Measurements from ENCODE around the gene UGP2.
"Not testable (repeated sequence)": the region's sequence is repeated elsewhere in the genome, so short reads cannot be mapped to it uniquely, and the experiment has no call there.

Gene UGP2

GRCh38 chr2:63840785-63841253 is 877 bp upstream of the UGP2 start:
- DNase-seq = peak; percentile 100

GRCh38 chr2:63842149-63843061 is 709 bp downstream of the UGP2 start:
- DNase-seq = peak; percentile 71

DNA sequence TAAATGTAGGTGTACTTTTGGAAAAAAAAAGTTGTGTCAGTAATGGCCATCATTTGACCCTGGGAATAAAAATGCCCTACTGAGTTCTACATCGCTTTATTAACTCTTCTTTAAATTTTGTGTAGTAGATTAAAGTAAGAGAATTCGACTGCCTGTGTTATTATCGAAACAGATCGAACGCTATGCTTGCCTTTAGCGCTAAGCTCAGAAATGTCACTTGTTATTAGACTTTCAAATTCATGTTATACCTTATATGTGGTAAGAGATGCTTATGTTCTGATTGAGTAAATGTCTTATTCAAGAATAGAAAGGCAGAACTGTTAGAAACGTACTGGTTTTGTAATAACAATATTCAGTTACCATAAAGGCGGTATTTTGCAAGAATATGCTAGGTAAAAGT is 1.4 kb downstream of the UGP2 start:
- DNase-seq = no peak

DNA sequence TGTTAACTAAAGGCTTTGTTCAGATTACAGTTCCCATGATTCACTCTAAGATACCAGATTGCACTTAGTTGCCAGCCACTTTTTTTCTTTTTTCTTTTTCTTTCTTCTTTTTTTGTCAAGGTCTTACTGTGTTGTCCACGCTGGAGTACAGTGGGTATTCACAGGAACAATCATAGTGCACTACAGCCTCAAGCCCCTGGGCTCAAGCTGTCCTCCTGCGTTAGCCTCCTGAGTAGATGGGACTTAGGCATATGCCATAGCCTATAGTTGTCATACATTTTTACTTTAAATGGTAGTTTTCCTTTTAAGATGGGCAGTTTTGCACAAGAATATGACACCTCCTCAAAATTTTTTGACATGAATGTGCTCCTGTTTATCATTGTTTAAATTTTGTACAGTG is 2.1 kb downstream of the UGP2 start:
- no peak for DNase-seq

GRCh38 chr2:63844616-63845015 is 2.9 kb downstream of the UGP2 start:
- no peak for DNase-seq

GRCh38 chr2:63845866-63846265 is 4.2 kb downstream of the UGP2 start:
- no peak for DNase-seq

- DNase-seq = no peak
Observed at GRCh38 chr2:63846487-63846886, 4.8 kb downstream of the UGP2 start.

DNA sequence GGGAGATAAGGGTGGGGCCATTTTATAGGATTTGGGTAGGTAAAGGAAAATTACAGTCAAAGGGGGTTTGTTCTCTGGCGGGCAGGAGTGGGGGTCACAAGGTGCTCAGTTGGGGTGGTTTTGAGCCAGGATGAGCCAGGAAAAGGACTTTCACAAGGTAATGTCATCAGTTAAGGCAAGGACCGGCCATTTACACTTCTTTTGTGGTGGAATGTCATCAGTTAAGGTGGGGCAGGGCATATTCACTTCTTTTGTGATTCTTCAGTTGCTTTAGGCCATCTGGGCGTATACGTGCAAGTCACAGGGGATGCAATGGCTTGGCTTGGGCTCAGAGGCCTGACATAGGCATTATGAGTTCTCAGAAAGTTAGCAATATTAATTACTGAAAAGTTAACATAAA is 5.9 kb downstream of the UGP2 start:
- DNase-seq = not testable (repeated sequence)

- DNase-seq = no peak
Observed at GRCh38 chr2:63849381-63850203, 7.9 kb downstream of the UGP2 start.

DNA sequence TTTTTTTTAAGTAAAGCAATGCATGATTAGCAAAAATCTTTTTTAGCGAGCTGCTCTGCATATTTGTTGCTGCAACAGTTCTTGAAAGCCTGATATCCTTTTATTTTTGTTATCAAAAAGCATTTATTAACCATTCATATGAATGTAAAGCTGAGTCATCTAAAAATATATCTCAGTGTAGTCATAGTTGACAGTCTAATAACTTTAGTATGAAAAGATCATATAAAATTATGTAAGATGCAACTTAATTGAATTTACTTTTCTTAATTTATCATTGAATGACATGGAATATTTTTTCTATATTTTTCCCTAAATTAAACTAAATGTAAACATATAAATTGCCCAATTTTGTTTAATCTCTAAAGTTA is 8.5 kb downstream of the UGP2 start:
- DNase-seq = no peak

DNA sequence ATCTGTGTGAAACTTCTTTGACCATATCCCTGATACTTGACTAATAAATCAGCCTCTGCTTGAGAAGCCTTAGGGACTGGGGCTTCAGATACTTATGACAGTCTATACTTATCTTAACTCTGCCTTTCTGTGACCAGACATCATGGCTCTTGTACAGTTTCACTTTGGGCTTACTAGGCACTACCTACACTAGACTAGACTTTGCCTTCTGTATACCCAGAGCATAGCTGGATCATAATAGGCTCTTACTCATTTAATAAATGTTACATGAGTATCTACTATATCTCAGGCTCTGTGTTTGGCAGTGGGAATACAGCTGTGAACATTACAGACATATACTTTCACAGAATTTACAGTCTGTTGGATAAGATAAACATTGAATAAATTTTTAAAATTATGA is 9.0 kb downstream of the UGP2 start:
- DNase-seq = peak; percentile 61

- DNase-seq = peak; percentile 53
Observed at GRCh38 chr2:63851691-63852311, 10.1 kb downstream of the UGP2 start.

GRCh38 chr2:63853527-63854310 is 12.0 kb downstream of the UGP2 start:
- DNase-seq = peak; percentile 21

GRCh38 chr2:63855418-63856302 is 14.0 kb downstream of the UGP2 start:
- DNase-seq = no peak

DNA sequence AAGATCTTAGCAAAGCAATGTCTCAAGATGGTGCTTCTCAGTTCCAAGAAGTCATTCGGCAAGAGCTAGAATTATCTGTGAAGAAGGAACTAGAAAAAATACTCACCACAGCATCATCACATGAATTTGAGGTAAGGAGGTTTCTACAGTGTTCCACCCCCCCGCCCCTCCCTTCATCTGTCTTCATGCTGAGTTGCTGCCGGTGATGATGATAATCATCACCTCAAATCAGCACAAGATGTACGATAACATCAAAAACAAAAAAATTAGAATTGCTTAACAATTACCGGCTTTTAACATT is 14.6 kb downstream of the UGP2 start:
- DNase-seq = peak; percentile 92

DNA sequence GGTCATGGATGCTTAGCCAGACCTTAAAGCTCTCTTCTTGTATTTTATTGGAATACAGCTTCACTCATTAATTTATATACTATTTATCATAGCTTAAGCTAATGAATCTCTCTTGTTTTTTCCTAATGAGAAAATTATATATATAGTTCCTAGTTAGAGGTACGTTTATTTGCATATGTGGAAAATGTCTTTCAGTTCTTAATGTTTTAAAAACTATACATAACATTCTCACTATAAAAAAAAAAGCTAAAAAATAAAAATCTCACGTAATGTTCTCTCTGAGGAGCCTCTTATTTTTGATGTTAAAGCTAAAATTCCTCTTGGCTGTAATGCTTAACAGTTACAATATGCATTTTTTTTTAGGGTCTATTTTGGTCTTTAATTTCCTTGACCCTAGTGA is 16.6 kb downstream of the UGP2 start:
- no peak for DNase-seq

GRCh38 chr2:63861220-63861822 is 19.6 kb downstream of the UGP2 start:
- DNase-seq = peak; percentile 90

DNA sequence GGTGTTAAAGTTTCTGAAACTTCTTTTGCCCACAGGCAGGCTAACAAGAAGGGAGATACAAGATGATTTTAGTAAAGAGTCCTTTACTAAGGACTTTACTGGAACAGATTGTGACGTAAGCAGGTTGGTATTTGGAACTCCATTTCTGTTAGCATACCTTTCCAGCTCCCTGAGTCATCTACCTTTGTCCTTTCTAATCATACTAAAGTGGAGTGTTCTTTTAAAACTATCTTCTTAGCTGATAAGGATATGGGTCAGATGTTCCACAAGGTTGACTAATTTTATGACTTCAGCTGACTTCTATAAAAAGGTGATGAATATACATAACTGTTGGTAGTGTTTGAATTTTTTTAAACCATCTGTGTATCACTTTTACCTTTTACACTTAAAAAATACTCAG is 21.1 kb downstream of the UGP2 start:
- no peak for DNase-seq

DNA sequence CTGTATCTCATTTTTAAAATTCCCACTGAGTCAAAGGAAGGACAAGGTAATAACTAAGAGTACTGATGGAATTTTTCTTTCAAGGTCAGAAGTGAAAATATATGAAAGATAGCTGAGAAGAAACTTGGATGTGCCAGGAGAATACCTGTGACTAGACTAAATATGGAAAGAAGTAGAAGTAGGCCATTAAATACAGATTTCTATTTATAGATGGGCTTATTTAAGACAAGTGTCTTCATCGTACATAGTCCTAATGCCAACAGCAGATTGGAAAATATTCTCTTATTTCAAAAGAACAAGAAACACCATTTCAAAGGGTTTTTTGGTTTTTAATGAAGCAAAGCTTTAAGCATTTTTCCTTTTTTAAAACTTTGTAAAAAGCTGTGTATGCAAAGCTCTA is 22.0 kb downstream of the UGP2 start:
- no peak for DNase-seq

GRCh38 chr2:63865159-63865799 is 23.6 kb downstream of the UGP2 start:
- DNase-seq = no peak

All from hematopoietic multipotent progenitor cell treated with erythropoietin and hydrocortisone succinate and interleukin-3 and kit ligand, for 4 days (in vitro differentiated cells).